Fibroblast of skin of abdomen (primary cell): ENCODE data around the gene CAST.

ENCODE experiments used
- DNase-seq: peaks from one replicate; pipeline ENCODE4 v3.0.0-alpha.2; 2013

CAST gene

DNA sequence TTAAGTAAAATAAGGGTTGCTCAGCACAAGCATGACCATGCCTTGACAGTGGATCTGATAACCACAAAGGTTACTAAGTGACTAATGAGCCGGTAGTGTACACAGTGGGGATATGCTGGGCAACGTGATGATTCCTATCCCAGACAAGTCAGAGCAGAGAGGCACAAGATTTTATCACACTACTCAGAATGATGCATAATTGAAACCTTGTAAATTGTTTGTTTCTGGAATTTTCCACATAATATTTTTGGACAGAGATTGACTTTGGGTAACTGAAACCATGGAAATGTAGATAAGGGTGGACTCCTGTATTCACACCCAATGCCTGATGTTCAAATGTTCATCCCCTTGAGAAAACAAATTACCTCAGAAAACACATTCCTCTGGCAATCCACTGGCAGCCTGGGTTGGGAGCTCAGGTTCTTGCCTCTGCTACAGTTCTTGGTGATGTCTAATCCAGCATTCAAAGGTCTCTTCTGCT lies 161.8 kb downstream of the CAST start:
- peak; percentile 56 for DNase-seq
